Measurements from ENCODE around the gene PDE6A. TPM values are rescaled to one million over a fixed set of nuclear protein-coding genes. Genes with fewer than 3 reads are reported as not detected.
"Not testable (repeated sequence)": the region's sequence is repeated elsewhere in the genome, so short reads cannot be mapped to it uniquely, and the experiment has no call there.

The PDE6A gene
- total RNA-seq, 2 experiments from 2014 or later = not detected

- no peak for DNase-seq
- Mint-ChIP-seq H3K4me1 (no peaks in the 10 kb centered on the region), H3K9me3 (no peaks in the 10 kb centered on the region), H3K27ac (no peak overlapping the region), H3K4me3 (no peak overlapping the region), H3K36me3 (no peaks in the 10 kb centered on the region), H3K27me3 (peaks cover 7% of the 10 kb centered on the region)
- ATAC-seq (ENCODE audit: low read depth) = no peak
- POLR2A ChIA-PET = no interaction called here
Observed at GRCh38 chr5:149870232-149870631, 74.4 kb downstream of the PDE6A start.

DNA sequence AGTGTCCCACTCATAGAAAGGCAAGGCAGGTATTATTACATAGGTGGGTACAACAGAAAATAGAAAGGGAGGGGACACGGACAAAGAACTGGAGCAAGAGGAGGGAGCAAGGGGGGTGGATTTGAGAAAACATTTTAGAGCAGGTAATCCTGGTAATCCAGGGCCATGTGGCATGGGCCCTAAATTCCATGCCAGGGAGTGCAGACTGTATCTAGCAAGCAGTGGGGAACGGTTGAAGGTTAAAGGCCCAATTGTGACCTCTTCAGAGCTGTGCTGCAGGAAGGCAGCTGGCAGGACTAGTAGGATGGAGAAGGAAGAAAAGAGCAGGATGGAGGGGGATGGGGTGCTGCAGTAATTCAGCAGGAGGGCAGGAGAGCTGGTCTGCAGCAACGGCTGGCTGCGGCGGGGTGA lies 75.2 kb downstream of the PDE6A start:
- no peaks in the 10 kb centered on the region for H3K4me1 Mint-ChIP-seq
- no peaks in the 10 kb centered on the region for H3K9me3 Mint-ChIP-seq
- no peaks in the 10 kb centered on the region for H3K36me3 Mint-ChIP-seq
- POLR2A ChIA-PET = no interaction called here
- H3K27me3 Mint-ChIP-seq = peaks cover 7% of the 10 kb centered on the region
- no peak for ATAC-seq (ENCODE audit: low read depth)
- H3K4me3 Mint-ChIP-seq = no peak overlapping the region
- DNase-seq = no peak
- H3K27ac Mint-ChIP-seq = no peak overlapping the region

- H3K4me3 Mint-ChIP-seq = no peak overlapping the region
- no peak overlapping the region for H3K27ac Mint-ChIP-seq
- H3K36me3 Mint-ChIP-seq = peaks cover 2% of the 10 kb centered on the region
- H3K4me1 Mint-ChIP-seq = peaks cover 5% of the 10 kb centered on the region
- DNase-seq (no peak), ATAC-seq (ENCODE audit: low read depth) (no peak)
- POLR2A ChIA-PET = no interaction called here
- H3K9me3 Mint-ChIP-seq = no peaks in the 10 kb centered on the region
- peaks cover 3% of the 10 kb centered on the region for H3K27me3 Mint-ChIP-seq
Observed at GRCh38 chr5:149865746-149866145, 78.8 kb downstream of the PDE6A start.

DNA sequence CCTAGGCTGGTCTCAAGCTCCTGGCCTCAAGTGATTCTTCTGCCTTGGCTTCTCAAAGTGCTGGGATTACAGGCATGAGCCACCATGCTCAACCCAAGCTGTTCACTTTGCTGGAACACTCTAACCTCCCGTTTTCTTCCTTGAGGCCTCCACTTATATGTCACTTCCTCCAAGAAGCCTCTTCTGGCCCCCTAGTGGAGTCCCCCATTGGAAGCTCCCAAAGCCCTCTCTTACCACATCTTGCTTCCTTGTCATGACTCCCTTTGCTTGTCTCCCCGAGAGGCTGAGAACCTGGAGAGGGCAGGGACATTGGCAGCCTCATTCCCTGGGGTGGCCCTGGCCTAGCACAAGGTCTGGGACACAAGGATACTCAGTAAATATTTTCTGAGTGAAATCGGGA lies 80.8 kb downstream of the PDE6A start:
- H3K27me3 Mint-ChIP-seq = no peaks in the 10 kb centered on the region
- H3K9me3 Mint-ChIP-seq = no peaks in the 10 kb centered on the region
- DNase-seq (no peak), ATAC-seq (ENCODE audit: low read depth) (no peak)
- H3K27ac Mint-ChIP-seq = no peak overlapping the region
- H3K36me3 Mint-ChIP-seq = peaks cover 2% of the 10 kb centered on the region
- H3K4me1 Mint-ChIP-seq = peaks cover 7% of the 10 kb centered on the region
- no peak overlapping the region for H3K4me3 Mint-ChIP-seq
- POLR2A ChIA-PET = no interaction called here

DNA sequence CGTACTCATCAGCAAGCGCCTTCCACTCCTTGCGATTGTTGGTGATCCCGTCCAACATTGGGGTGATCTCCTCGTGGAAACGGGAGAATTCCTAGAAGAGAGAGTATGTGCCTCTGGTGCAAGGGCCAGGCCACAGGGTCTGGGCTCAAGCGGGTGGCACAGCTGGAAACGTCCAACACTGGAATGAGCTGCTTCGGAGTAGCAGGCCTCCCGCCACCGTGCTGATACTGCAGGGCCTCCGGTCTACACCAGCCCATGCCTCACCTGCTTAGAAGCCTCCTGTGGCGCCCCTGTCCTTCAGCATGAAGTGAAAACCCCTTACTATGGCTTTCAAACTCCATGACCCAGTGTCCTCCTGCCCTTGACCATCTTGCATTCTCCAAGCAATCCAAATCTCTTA lies 81.4 kb downstream of the PDE6A start:
- no peak for ATAC-seq (ENCODE audit: low read depth)
- Mint-ChIP-seq H3K27me3 (no peaks in the 10 kb centered on the region), H3K4me3 (no peak overlapping the region), H3K36me3 (peaks cover 2% of the 10 kb centered on the region), H3K4me1 (peaks cover 7% of the 10 kb centered on the region), H3K9me3 (no peaks in the 10 kb centered on the region), H3K27ac (no peak overlapping the region)
- no peak for DNase-seq
- POLR2A ChIA-PET = no interaction called here

GRCh38 chr5:149860801-149861322 lies 83.7 kb downstream of the PDE6A start:
- Mint-ChIP-seq H3K4me3 (no peak overlapping the region), H3K4me1 (peaks cover 7% of the 10 kb centered on the region), H3K36me3 (peaks cover 4% of the 10 kb centered on the region), H3K27ac (no peak overlapping the region), H3K9me3 (no peaks in the 10 kb centered on the region), H3K27me3 (no peaks in the 10 kb centered on the region)
- DNase-seq = peak; percentile 37
- ATAC-seq (ENCODE audit: low read depth) = peak; percentile 79
- POLR2A ChIA-PET = interaction anchor here (1.1 kb wide), 1 partner anchor 29 kb away, joined by 3 read pairs; no protein-coding TSS in a partner anchor

DNA sequence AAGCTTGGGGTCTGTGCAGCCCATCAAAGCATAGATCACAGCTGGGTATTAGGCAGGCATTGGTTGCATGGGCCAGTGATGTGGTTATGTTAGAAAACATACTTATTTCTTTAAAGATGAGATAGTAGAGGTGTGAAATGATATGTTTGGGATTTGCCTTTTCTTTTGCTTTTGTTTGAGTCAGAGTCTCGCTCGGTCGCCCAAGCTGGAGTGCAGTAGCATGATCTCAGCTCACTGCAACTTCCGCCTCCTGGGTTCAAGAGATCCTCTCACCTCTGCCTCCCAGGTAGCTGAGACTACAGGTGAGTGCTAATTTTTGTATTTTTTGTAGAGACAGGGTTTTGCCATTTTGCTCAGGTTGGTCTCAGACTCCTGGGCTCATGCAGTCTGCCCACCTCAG lies 84.8 kb downstream of the PDE6A start:
- ATAC-seq (ENCODE audit: low read depth) = no peak
- Mint-ChIP-seq H3K27me3 (no peaks in the 10 kb centered on the region), H3K4me3 (no peak overlapping the region), H3K9me3 (no peaks in the 10 kb centered on the region), H3K27ac (no peak overlapping the region), H3K36me3 (peaks cover 4% of the 10 kb centered on the region), H3K4me1 (peaks cover 7% of the 10 kb centered on the region)
- DNase-seq = no peak
- POLR2A ChIA-PET = interaction anchor here (1.1 kb wide), 1 partner anchor 28 kb away, joined by 3 read pairs; no protein-coding TSS in a partner anchor

GRCh38 chr5:149858481-149858880 lies 86.1 kb downstream of the PDE6A start:
- H3K27ac Mint-ChIP-seq; H3K27me3 Mint-ChIP-seq; H3K4me3 Mint-ChIP-seq; DNase-seq; ATAC-seq (ENCODE audit: low read depth); H3K36me3 Mint-ChIP-seq; H3K9me3 Mint-ChIP-seq; H3K4me1 Mint-ChIP-seq; POLR2A ChIA-PET: not testable (repeated sequence)

DNA sequence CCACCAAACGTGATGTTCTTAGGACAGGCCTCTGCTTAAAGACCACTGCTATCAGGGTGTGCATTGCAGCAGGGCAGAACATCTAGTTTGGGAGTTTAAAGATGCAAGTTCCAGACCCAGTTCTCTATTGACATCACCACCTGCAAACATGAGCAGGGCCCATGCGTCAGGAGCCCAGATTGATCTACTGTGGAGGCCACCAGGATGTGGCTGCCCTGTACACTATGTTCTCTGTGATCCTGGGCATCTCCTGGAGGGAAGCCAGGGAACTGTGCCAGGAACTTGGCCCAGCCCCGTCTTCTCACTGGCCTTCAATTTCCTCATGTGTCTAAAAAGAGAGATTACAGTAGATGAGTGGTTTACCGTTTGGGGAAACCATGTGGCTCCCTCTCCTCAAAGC lies 87.1 kb downstream of the PDE6A start:
- POLR2A ChIA-PET = no interaction called here
- ATAC-seq (ENCODE audit: low read depth) (no peak), DNase-seq (no peak)
- peaks cover 7% of the 10 kb centered on the region for H3K4me1 Mint-ChIP-seq
- H3K36me3 Mint-ChIP-seq = peaks cover 4% of the 10 kb centered on the region
- no peak overlapping the region for H3K27ac Mint-ChIP-seq
- H3K27me3 Mint-ChIP-seq = no peaks in the 10 kb centered on the region
- no peak overlapping the region for H3K4me3 Mint-ChIP-seq
- H3K9me3 Mint-ChIP-seq = no peaks in the 10 kb centered on the region

- Mint-ChIP-seq H3K27ac (no peak overlapping the region), H3K36me3 (peaks cover 2% of the 10 kb centered on the region), H3K27me3 (no peaks in the 10 kb centered on the region), H3K4me1 (no peaks in the 10 kb centered on the region), H3K9me3 (no peaks in the 10 kb centered on the region), H3K4me3 (no peak overlapping the region)
- POLR2A ChIA-PET = no interaction called here
- ATAC-seq (ENCODE audit: low read depth) = no peak
- no peak for DNase-seq
Observed at GRCh38 chr5:149855366-149855765, 89.2 kb downstream of the PDE6A start.

DNA sequence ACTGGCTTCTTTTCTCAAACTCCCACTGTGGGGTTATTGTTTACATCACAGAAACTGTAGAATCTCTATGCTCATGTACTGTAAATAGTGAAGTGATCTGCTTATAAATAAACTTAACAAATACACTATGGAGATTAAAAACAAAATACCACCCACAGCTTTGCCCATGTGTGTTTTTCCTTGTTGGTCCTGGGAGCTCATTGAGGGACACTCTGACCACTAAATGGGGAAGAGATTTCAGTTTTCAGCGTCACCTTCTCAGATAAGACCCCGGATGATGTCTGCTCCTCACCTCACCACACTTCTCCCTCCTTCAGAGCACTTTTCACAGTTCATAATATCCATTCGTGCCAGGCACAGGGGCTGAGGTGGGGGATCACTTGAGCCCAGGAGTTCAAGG lies 89.7 kb downstream of the PDE6A start:
- H3K27me3 Mint-ChIP-seq = no peaks in the 10 kb centered on the region
- ATAC-seq (ENCODE audit: low read depth) (no peak), DNase-seq (no peak)
- H3K4me3 Mint-ChIP-seq = no peak overlapping the region
- no peaks in the 10 kb centered on the region for H3K4me1 Mint-ChIP-seq
- H3K27ac Mint-ChIP-seq = no peak overlapping the region
- H3K9me3 Mint-ChIP-seq = no peaks in the 10 kb centered on the region
- H3K36me3 Mint-ChIP-seq = peaks cover 2% of the 10 kb centered on the region
- POLR2A ChIA-PET = no interaction called here

GRCh38 chr5:149853701-149854100 lies 90.9 kb downstream of the PDE6A start:
- H3K27ac Mint-ChIP-seq = no peak overlapping the region
- ATAC-seq (ENCODE audit: low read depth) = no peak
- DNase-seq = no peak
- H3K9me3 Mint-ChIP-seq = no peaks in the 10 kb centered on the region
- H3K36me3 Mint-ChIP-seq = peaks cover 2% of the 10 kb centered on the region
- no peak overlapping the region for H3K4me3 Mint-ChIP-seq
- no peaks in the 10 kb centered on the region for H3K4me1 Mint-ChIP-seq
- no peaks in the 10 kb centered on the region for H3K27me3 Mint-ChIP-seq
- POLR2A ChIA-PET = no interaction called here

DNA sequence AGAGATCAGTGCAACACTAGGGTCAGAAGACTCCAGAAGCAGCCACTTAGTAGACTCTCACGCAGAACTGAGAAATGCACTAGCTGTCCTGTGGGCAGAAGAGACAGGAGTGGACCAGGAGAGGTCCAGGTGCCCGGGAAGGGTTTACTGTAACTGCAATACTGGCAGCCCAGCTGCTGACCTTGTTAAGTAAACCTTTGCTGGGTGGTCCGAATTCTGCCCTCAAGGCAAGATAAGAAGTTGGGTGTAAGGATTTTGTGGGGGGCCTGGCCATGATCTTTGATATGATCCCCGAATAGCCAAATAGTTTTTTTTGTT lies 91.3 kb downstream of the PDE6A start:
- H3K36me3 Mint-ChIP-seq = peaks cover 2% of the 10 kb centered on the region
- H3K9me3 Mint-ChIP-seq = no peaks in the 10 kb centered on the region
- H3K27ac Mint-ChIP-seq = no peak overlapping the region
- no peak overlapping the region for H3K4me3 Mint-ChIP-seq
- ATAC-seq (ENCODE audit: low read depth) = no peak
- POLR2A ChIA-PET = no interaction called here
- H3K4me1 Mint-ChIP-seq = no peaks in the 10 kb centered on the region
- no peaks in the 10 kb centered on the region for H3K27me3 Mint-ChIP-seq
- DNase-seq = no peak

- no peaks in the 10 kb centered on the region for H3K9me3 Mint-ChIP-seq
- ATAC-seq (ENCODE audit: low read depth) (peak; percentile 39), DNase-seq (no peak)
- no peaks in the 10 kb centered on the region for H3K27me3 Mint-ChIP-seq
- no peak overlapping the region for H3K27ac Mint-ChIP-seq
- H3K4me3 Mint-ChIP-seq = no peak overlapping the region
- H3K4me1 Mint-ChIP-seq = no peaks in the 10 kb centered on the region
- POLR2A ChIA-PET = no interaction called here
- peaks cover 2% of the 10 kb centered on the region for H3K36me3 Mint-ChIP-seq
Observed at GRCh38 chr5:149852641-149853330, 91.8 kb downstream of the PDE6A start.

- no peak overlapping the region for H3K4me3 Mint-ChIP-seq
- peaks cover 8% of the 10 kb centered on the region for H3K36me3 Mint-ChIP-seq
- no peaks in the 10 kb centered on the region for H3K27me3 Mint-ChIP-seq
- ATAC-seq (ENCODE audit: low read depth) (no peak), DNase-seq (no peak)
- H3K27ac Mint-ChIP-seq = no peak overlapping the region
- H3K9me3 Mint-ChIP-seq = no peaks in the 10 kb centered on the region
- H3K4me1 Mint-ChIP-seq = no peaks in the 10 kb centered on the region
- POLR2A ChIA-PET = no interaction called here
Observed at GRCh38 chr5:149851211-149851610, 93.4 kb downstream of the PDE6A start.
